Sigmoid colon (tissue), 7 donors: Measurements from ENCODE around the gene FUS. TPM values are rescaled to one million over a fixed set of nuclear protein-coding genes. Genes with fewer than 3 reads are reported as not detected.

Experiments used
- DNase-seq: peaks from one replicate; pipeline ENCODE4 v3.0.0-alpha.2; 2019
- H3K27ac ChIP-seq, 4 donors: fragments of 200-600 bp; sonication (generic); one replicate each; pipeline ENCODE4 v1.5.1; 2016 to 2019; ENCODE audit warnings: mild to moderate bottlenecking in 1 of 4
- H3K27me3 ChIP-seq, 3 donors: fragments of 200-600 bp; sonication (generic); one replicate each; pipeline ENCODE4 v1.5.1; 2019; ENCODE audit warnings: mild to moderate bottlenecking in 1 of 3
- H3K36me3 ChIP-seq, 4 donors: fragments of 200-600 bp; sonication (generic); one replicate each; pipeline ENCODE4 v1.5.1; 2016 to 2019
- H3K4me1 ChIP-seq, 4 donors: fragments of 200-600 bp; sonication (generic); one replicate each; pipeline ENCODE4 v1.5.1; 2017 to 2019
- H3K4me3 ChIP-seq, 4 donors: fragments of 200-600 bp; sonication (generic); one replicate each; pipeline ENCODE4 v1.5.1; 2017 to 2019; ENCODE audit warnings: mild to moderate bottlenecking in 2 of 4, moderate library complexity in 1 of 4
- H3K9me3 ChIP-seq, 4 donors: fragments of 200-600 bp in 3 of 4; sonication (generic) in 3 of 4; one replicate each; pipeline versions ENCODE4 v1.5.1 to v1.6.1; 2013 to 2019
- EP300 ChIP-seq, 4 donors: sonication (generic); formaldehyde crosslinking; IDR thresholded peaks; one replicate each; pipeline ENCODE4 v1.6.1; 2017; ENCODE audit warnings: antibody characterized with exemption in 4 of 4
- POLR2A ChIP-seq, 2 donors: fragments of 450-650 bp; IDR thresholded peaks; one replicate each; pipeline ENCODE4 v1.6.1; 2016; ENCODE audit warnings: antibody characterized with exemption in 2 of 2, mild to moderate bottlenecking in 2 of 2, moderate library complexity in 2 of 2
- POLR2AphosphoS5 ChIP-seq, 4 donors: sonication (generic); formaldehyde crosslinking; IDR thresholded peaks; one replicate each; pipeline ENCODE4 v1.6.1; 2017; ENCODE audit warnings: antibody characterized with exemption in 4 of 4
- WGBS, 2 donors: extraction: QIAGEN DNeasy Blood & Tissue Kit; methylation state at CpG; one replicate each; pipeline ENCODE4 v1.1.7; 2013; 5-methylcytosine and 5-hydroxymethylcytosine counted together
- intact Hi-C: fragments of 100-400 bp; cut with DNase I; formaldehyde crosslinking; loops from one replicate; pipeline ENCODE4 v1.15.1; 2023
- polyA plus RNA-seq, 3 donors: library from polyadenylated mRNA; stranded (reverse); fragments of 200-250 nt; gene quantifications; one replicate each; pipeline ENCODE4 v1.2.3, GENCODE V29; 2013
- total RNA-seq, 4 donors: library from RNA; depleted of rRNA; stranded (reverse); fragments of >200 nt; gene quantifications; one replicate each; pipeline ENCODE4 v1.1.0, GENCODE V29; 2016
- TF ChIP-seq, protein P1 (sequence below), 4 experiments: fragments of 450-650 bp in 3 of 4; fragments of 200-600 bp in 1 of 4; IDR thresholded peaks; one replicate each; pipeline ENCODE4 v1.5.1; 2016 to 2019; ENCODE audit warnings: antibody characterized with exemption in 4 of 4, mild to moderate bottlenecking in 3 of 4, moderate library complexity in 2 of 4
- donor health status: healthy with polysubstance abuse.
- donor health status: Bipolar disorder and iron deficiency.
- donor health status: healthy.

Gene FUS
- total and polyA plus RNA-seq, 7 donors, result 44.1 to 262 (median 63.9) TPM

DNA sequence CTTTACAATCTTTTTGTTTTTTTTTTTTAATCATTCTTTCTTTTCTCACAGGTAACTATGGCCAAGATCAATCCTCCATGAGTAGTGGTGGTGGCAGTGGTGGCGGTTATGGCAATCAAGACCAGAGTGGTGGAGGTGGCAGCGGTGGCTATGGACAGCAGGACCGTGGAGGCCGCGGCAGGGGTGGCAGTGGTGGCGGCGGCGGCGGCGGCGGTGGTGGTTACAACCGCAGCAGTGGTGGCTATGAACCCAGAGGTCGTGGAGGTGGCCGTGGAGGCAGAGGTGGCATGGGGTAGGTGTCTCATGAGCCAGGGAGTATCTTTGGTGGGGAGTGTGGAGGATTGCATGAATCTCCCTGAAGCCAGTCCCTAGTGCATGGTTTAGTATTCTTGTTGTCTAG, 4.9 kb downstream of the FUS start:
- Histone ChIP-seq H3K27me3 (no peaks in the 10 kb centered on the region), H3K36me3 (peaks cover 59 to 77% (median 72%) of the 10 kb centered on the region in 4 donors), H3K4me3 (no peak overlapping the region), H3K4me1 (peaks cover 0 to 37% (median 34%) of the 10 kb centered on the region in 4 donors), H3K27ac (no peak overlapping the region), H3K9me3 (no peaks in the 10 kb centered on the region)
- intact Hi-C loops, result loop anchor here (10.0 kb wide), 1 partner anchor 690 kb away; the partner anchor contains the start of gene ZNF267
- DNase-seq, result no peak
- 97% methylated on average over 14 of the region's 14 CpGs for WGBS, 2 donors
- TF ChIP-seq POLR2AphosphoS5 (IDR thresholded peaks at IDR 0.05) (no peak), POLR2A (IDR thresholded peaks at IDR 0.05) (no peak), EP300 (IDR thresholded peaks at IDR 0.05) (no peak)
- TF ChIP-seq, protein P1, sequence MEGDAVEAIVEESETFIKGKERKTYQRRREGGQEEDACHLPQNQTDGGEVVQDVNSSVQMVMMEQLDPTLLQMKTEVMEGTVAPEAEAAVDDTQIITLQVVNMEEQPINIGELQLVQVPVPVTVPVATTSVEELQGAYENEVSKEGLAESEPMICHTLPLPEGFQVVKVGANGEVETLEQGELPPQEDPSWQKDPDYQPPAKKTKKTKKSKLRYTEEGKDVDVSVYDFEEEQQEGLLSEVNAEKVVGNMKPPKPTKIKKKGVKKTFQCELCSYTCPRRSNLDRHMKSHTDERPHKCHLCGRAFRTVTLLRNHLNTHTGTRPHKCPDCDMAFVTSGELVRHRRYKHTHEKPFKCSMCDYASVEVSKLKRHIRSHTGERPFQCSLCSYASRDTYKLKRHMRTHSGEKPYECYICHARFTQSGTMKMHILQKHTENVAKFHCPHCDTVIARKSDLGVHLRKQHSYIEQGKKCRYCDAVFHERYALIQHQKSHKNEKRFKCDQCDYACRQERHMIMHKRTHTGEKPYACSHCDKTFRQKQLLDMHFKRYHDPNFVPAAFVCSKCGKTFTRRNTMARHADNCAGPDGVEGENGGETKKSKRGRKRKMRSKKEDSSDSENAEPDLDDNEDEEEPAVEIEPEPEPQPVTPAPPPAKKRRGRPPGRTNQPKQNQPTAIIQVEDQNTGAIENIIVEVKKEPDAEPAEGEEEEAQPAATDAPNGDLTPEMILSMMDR (IDR thresholded peaks at IDR 0.05), result no peak

DNA sequence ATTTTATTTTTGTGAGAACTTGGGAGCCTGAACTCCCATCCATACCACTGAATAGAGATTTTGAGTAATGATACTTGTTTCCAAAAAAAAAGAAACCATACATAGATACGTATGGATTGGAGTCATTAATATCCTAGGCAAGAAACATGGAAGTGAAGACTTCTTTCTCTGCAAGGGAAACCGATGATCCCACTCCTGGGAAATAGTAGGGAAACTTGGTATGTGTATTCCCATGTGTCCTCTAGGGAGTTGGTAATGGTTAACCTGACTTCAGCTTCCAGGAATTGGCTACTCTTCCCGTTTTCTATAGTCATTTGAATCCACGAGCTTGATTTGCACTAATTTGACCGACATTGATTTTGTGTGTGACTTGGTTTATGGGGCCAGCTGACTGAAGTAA, 5.4 kb downstream of the FUS start:
- no peak overlapping the region for H3K27ac ChIP-seq
- intact Hi-C loops, result loop anchor here (10.0 kb wide), 1 partner anchor 689 kb away; the partner anchor contains the start of gene ZNF267
- H3K27me3 ChIP-seq, result no peaks in the 10 kb centered on the region
- peaks cover 0 to 37% (median 34%) of the 10 kb centered on the region in 4 donors for H3K4me1 ChIP-seq
- no peak for DNase-seq
- WGBS, 2 donors, result 73 to 75% methylated on average over 5 of the region's 5 CpGs
- H3K9me3 ChIP-seq, result no peaks in the 10 kb centered on the region
- TF ChIP-seq, protein P1 (IDR thresholded peaks at IDR 0.05), result no peak
- TF ChIP-seq POLR2A (IDR thresholded peaks at IDR 0.05), result no peak
- TF ChIP-seq POLR2AphosphoS5 (IDR thresholded peaks at IDR 0.05), result no peak
- no peak for TF ChIP-seq EP300 (IDR thresholded peaks at IDR 0.05)
- H3K4me3 ChIP-seq, result no peak overlapping the region
- peaks cover 63 to 81% (median 77%) of the 10 kb centered on the region in 4 donors for H3K36me3 ChIP-seq

DNA sequence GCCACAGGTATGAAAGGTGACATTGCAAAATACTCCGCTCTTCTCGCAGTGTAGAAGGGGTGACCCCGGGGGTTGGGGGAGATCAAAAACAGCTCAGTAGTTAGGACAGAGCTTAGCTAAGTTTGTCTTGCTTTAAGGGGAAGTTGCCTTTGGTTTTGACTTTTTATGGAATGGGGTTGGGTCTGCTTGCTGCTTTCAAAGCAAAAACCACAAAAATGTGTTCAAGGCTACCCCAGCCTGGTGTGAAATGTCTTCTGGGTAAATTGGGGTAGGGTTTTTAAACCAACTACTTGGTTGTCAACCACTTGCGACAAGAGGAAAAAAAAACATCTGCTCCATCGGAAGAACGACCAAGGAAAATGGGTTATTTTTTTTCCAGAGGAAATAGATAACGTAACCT, 6.2 kb downstream of the FUS start:
- H3K4me1 ChIP-seq, result peaks cover 0 to 34% (median 31%) of the 10 kb centered on the region in 4 donors
- H3K9me3 ChIP-seq, result no peaks in the 10 kb centered on the region
- H3K4me3 ChIP-seq, result no peak overlapping the region
- intact Hi-C loops, result loop anchor here (2.0 to 10.0 kb wide), 2 partner anchors 15 to 689 kb away; partner anchors contain the start of gene ZNF267
- WGBS, 2 donors, result 72 to 85% methylated on average over 7 of the region's 7 CpGs
- no peaks in the 10 kb centered on the region for H3K27me3 ChIP-seq
- H3K27ac ChIP-seq, result no peak overlapping the region
- no peak for TF ChIP-seq POLR2AphosphoS5 (IDR thresholded peaks at IDR 0.05)
- TF ChIP-seq, protein P1 (IDR thresholded peaks at IDR 0.05), result no peak
- TF ChIP-seq EP300 (IDR thresholded peaks at IDR 0.05), result no peak
- TF ChIP-seq POLR2A (IDR thresholded peaks at IDR 0.05), result no peak
- DNase-seq, result no peak
- peaks cover 72 to 90% (median 85%) of the 10 kb centered on the region in 4 donors for H3K36me3 ChIP-seq

DNA sequence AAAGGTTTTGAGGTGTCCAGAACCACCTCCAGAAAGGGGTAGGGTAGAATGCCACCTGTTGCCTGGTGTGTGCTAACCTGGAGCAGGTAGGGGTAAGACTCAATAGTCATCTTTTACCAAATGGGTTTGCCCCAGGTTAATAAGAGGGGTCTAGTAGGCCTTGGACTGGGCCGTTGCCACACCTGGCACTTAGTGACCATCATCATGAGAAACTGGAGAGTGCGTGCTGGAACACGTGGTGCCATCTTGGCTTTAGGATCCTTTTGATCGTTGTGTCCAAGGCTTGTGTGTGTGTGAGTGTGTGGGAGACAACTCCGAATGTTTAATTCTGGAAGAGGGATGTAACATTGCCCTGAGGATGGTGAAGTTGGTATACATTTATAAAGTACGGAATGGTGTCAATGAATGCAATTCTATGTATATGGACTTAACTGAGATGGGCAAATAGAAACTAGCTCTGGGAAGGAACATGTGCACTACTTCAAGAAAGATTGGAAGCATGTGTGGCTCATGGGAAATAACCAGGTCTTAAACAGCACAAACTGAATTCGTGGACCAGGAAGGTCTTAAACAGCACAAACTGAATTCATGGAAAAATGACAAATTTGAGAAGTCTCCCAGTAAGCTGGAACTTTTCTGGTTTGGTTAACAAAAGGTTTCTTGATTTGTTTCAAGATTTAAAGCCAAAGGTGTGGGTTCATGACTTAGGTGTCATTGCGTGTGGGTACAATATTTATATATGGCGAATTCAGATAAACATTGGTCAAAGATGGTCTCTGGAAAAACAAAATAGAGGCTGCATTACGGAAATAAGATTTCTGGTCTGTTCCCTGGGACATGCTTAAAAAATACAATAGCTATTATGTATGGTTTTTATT, 7.2 kb downstream of the FUS start:
- Histone ChIP-seq H3K27ac (no peak overlapping the region), H3K27me3 (no peaks in the 10 kb centered on the region), H3K36me3 (peaks cover 82 to 100% (median 95%) of the 10 kb centered on the region in 4 donors), H3K4me1 (peaks cover 0 to 24% (median 21%) of the 10 kb centered on the region in 4 donors), H3K4me3 (no peak overlapping the region), H3K9me3 (no peaks in the 10 kb centered on the region)
- no peak for TF ChIP-seq EP300 (IDR thresholded peaks at IDR 0.05)
- TF ChIP-seq POLR2AphosphoS5 (IDR thresholded peaks at IDR 0.05), result no peak
- TF ChIP-seq POLR2A (IDR thresholded peaks at IDR 0.05), result no peak
- TF ChIP-seq, protein P1 (IDR thresholded peaks at IDR 0.05), result no peak
- 87 to 90% methylated on average over 10 of the region's 10 CpGs for WGBS, 2 donors
- DNase-seq, result no peak
- intact Hi-C loops, result loop anchor here (2.0 to 10.0 kb wide), 2 partner anchors 14 to 688 kb away; partner anchors contain the start of gene ZNF267
